Measurements from ENCODE around the gene ARHGAP28. TPM values are rescaled to one million over a fixed set of nuclear protein-coding genes. Genes with fewer than 3 reads are reported as not detected.
A peak's percentile ranks its signal among the peaks of the same experiment; 100 is the strongest.

Gene ARHGAP28
- total RNA-seq, 2 donors from 2014 or later: 110 to 133 TPM

- no peaks in the 10 kb centered on the region for H3K27me3 Mint-ChIP-seq (ENCODE audit: insufficient read depth)
- H3K9me3 ChIP-seq (ENCODE audit: control insufficient read depth, low read length): no peaks in the 10 kb centered on the region
- TF ChIP-seq CTCF (conservative IDR thresholded peaks at IDR 0.05): no peak
- H3K27ac ChIP-seq (ENCODE audit: low read depth, low read length): no peak overlapping the region
- DNase-seq: no peak
- no peak overlapping the region for H3K4me3 ChIP-seq (ENCODE audit: low read length)
- H3K9me3 Mint-ChIP-seq: peaks cover under 1% of the 10 kb centered on the region
- H3K27me3 ChIP-seq (ENCODE audit: control insufficient read depth, insufficient read depth, low read length, poor library complexity, severe bottlenecking): no peaks in the 10 kb centered on the region
- 86% methylated on average over 11 of the region's 11 CpGs for WGBS, 2 experiments (ENCODE audit: insufficient coverage in 1 of 2, insufficient read length in 1 of 2)
- peaks cover 7% of the 10 kb centered on the region for H3K4me1 ChIP-seq (ENCODE audit: control insufficient read depth, insufficient read depth, low read length)
- no peak overlapping the region for H3K27ac Mint-ChIP-seq
- H3K36me3 ChIP-seq (ENCODE audit: control insufficient read depth, insufficient read depth, low read length): no peaks in the 10 kb centered on the region
- no peak overlapping the region for H3K4me3 Mint-ChIP-seq
- H3K36me3 Mint-ChIP-seq (ENCODE audit: low read depth): no peaks in the 10 kb centered on the region
- peaks cover 17% of the 10 kb centered on the region for H3K4me1 Mint-ChIP-seq
- H3K9ac ChIP-seq (ENCODE audit: extremely low read depth, low read length, poor library complexity, severe bottlenecking): no peak overlapping the region
Measured at GRCh38 chr18:6928359-6928758, 198.8 kb downstream of the ARHGAP28 start.

DNA sequence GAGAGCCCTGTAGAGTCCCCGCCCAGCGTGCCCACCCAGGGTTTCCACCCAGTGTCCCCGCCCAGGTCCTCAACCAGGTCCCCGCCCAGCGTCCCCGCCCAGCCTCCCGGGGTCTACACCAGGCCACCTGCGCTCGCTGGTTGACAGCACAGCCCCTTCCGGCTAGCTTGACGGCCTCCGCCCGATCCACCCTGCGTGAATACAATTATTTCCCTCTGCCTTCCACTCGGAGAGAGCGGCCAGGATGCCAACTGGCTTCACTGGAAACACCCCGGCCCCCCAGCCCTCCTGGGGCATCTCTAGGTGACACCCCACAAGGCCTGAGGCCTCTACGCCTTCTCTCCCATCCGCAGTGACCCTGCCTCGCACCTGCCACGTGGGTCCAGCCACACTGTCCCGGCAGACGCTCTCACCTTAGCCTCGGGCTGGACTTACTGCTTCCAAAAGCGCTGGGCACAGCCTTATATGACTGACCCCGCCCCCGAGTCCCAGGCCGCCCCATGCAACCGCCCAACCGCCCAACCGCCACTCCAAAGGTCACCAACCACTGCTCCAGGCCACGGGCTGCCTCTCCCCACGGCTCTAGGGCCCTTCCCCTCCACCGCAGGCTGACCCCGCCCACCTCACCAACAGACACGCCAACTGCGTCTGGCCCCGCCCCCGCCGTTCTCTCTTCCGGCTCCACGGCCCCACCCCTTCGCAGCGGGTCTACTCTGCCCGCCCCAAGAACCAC lies 200.0 kb downstream of the ARHGAP28 start:
- no peak for TF ChIP-seq CTCF (conservative IDR thresholded peaks at IDR 0.05)
- Histone ChIP-seq H3K27ac (ENCODE audit: low read depth, low read length) (no peak overlapping the region), H3K9ac (ENCODE audit: extremely low read depth, low read length, poor library complexity, severe bottlenecking) (no peak overlapping the region), H3K9me3 (ENCODE audit: control insufficient read depth, low read length) (no peaks in the 10 kb centered on the region), H3K4me1 (ENCODE audit: control insufficient read depth, insufficient read depth, low read length) (peaks cover 7% of the 10 kb centered on the region), H3K4me3 (ENCODE audit: low read length) (no peak overlapping the region), H3K27me3 (ENCODE audit: control insufficient read depth, insufficient read depth, low read length, poor library complexity, severe bottlenecking) (no peaks in the 10 kb centered on the region), H3K36me3 (ENCODE audit: control insufficient read depth, insufficient read depth, low read length) (no peaks in the 10 kb centered on the region)
- Mint-ChIP-seq H3K27ac (no peak overlapping the region), H3K4me3 (no peak overlapping the region), H3K27me3 (ENCODE audit: insufficient read depth) (no peaks in the 10 kb centered on the region), H3K9me3 (no peaks in the 10 kb centered on the region), H3K36me3 (ENCODE audit: low read depth) (no peaks in the 10 kb centered on the region), H3K4me1 (peaks cover 21% of the 10 kb centered on the region)
- peak; percentile 80 for DNase-seq
- 92 to 95% methylated on average over 20 to 45 of the region's 45 CpGs for WGBS, 2 experiments (ENCODE audit: insufficient coverage in 1 of 2, insufficient read length in 1 of 2)

DNA sequence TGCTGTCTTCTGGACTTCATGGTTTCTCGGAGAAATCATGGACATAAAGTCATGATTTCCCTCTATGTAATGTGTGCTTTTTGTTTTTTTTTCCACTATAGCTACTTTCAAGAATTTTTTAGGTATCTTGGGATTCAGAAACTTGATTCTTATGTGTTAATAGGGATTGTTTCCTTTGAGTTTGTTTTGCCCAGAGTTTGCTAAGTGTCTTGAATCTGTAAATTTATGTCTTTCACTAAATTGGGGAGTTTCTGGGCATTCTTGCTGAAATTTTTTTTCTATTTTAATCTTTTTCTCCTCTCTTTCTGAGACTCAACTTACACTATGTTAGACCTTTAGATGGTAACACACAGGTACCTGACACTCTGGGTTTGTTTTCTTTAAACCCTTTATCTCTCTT lies 205.3 kb downstream of the ARHGAP28 start:
- Mint-ChIP-seq H3K4me3 (no peak overlapping the region), H3K27ac (no peak overlapping the region), H3K36me3 (ENCODE audit: low read depth) (peaks cover 14% of the 10 kb centered on the region), H3K4me1 (peaks cover 22% of the 10 kb centered on the region), H3K27me3 (ENCODE audit: insufficient read depth) (no peaks in the 10 kb centered on the region), H3K9me3 (no peaks in the 10 kb centered on the region)
- no peak overlapping the region for H3K9ac ChIP-seq (ENCODE audit: extremely low read depth, low read length, poor library complexity, severe bottlenecking)
- H3K4me3 ChIP-seq (ENCODE audit: low read length): no peak overlapping the region
- H3K27ac ChIP-seq (ENCODE audit: low read depth, low read length): no peak overlapping the region
- H3K36me3 ChIP-seq (ENCODE audit: control insufficient read depth, insufficient read depth, low read length): peaks cover 20% of the 10 kb centered on the region
- H3K4me1 ChIP-seq (ENCODE audit: control insufficient read depth, insufficient read depth, low read length): peaks cover 11% of the 10 kb centered on the region
- no peaks in the 10 kb centered on the region for H3K27me3 ChIP-seq (ENCODE audit: control insufficient read depth, insufficient read depth, low read length, poor library complexity, severe bottlenecking)
- WGBS, 2 experiments (ENCODE audit: insufficient coverage in 1 of 2, insufficient read length in 1 of 2): 100% methylated on average over 1 of the region's 1 CpG; no CpG with 5 or more reads in 1 of the 2 experiments
- H3K9me3 ChIP-seq (ENCODE audit: control insufficient read depth, low read length): no peaks in the 10 kb centered on the region
- no peak for TF ChIP-seq CTCF (conservative IDR thresholded peaks at IDR 0.05)
- DNase-seq: no peak
